ENCODE measurements around the gene DLX4.

The DLX4 gene, protein sequence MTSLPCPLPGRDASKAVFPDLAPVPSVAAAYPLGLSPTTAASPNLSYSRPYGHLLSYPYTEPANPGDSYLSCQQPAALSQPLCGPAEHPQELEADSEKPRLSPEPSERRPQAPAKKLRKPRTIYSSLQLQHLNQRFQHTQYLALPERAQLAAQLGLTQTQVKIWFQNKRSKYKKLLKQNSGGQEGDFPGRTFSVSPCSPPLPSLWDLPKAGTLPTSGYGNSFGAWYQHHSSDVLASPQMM

GRCh38 chr17:49969134-49969759 is at the start of gene DLX4:
TSS of gene DLX4 (plus strand) at chr17:49969190. CDS start at chr17:49969469, 279 bp downstream.
- DNase-seq = no peak

- no peak for DNase-seq
Observed at GRCh38 chr17:49920030-49920769, 48.8 kb upstream of the DLX4 start.

- DNase-seq = no peak
Observed at GRCh38 chr17:49922095-49922494, 46.9 kb upstream of the DLX4 start.

- DNase-seq = no peak
Observed at GRCh38 chr17:49924116-49924515, 44.9 kb upstream of the DLX4 start.

DNA sequence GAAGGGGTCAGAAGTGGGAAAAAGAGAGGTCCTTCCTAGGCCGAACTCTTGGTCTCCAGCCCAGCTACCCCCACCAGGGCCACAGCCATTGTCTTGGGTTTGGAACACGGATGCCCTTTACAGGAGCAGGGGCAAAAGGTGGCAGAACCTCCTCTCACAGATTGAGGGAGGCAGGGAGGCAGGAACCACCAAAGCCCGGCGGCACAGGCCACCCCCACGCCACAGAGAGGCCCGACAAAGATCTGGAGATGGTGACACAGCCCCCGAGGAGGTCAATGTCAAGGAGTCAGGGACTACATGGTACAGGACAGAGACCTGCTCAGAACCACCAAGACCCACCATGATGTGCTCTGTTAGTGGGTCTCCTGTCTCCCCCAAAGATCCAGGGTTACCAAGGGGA is 44.4 kb upstream of the DLX4 start:
- DNase-seq = no peak

DNA sequence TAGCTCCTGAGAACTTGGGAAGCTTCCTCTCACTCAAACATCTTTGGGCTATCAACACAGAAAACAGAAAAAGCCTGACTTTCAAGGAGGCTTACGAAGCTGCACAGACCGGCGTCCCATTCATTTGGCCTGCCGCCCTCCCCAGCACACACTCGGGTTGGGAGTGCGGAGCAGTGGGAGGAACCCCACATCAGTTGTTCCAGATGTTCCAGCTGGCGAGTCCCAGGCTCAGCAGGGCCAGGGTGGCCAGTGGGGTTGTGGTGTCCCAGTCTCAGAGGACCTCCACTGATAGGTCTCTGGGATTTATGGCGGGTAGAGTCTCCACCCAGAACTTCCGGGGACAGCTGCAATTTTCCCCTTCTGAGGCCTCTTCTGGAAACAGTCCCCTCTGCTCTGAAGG is 43.1 kb upstream of the DLX4 start:
- no peak for DNase-seq

DNA sequence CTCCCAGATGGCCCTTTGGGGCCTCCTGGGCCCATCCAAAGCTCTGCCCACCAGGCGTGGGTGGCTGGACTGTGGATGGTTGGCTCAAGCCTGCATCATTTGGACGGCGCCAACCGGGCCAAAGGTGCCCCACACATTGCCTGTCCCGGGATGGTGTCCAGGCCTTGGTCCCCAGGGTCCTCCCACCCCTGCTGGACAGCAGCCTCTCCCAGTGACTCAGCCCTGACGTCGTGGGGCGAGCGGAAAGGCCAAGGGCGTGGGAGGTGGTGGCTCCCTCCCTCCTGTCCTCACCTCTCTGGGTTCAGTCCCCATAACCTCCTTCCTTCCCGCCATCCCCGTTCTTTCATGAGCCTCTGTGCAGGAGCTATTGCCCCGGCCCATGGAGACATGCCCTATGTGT is 42.1 kb upstream of the DLX4 start:
- DNase-seq = no peak

DNA sequence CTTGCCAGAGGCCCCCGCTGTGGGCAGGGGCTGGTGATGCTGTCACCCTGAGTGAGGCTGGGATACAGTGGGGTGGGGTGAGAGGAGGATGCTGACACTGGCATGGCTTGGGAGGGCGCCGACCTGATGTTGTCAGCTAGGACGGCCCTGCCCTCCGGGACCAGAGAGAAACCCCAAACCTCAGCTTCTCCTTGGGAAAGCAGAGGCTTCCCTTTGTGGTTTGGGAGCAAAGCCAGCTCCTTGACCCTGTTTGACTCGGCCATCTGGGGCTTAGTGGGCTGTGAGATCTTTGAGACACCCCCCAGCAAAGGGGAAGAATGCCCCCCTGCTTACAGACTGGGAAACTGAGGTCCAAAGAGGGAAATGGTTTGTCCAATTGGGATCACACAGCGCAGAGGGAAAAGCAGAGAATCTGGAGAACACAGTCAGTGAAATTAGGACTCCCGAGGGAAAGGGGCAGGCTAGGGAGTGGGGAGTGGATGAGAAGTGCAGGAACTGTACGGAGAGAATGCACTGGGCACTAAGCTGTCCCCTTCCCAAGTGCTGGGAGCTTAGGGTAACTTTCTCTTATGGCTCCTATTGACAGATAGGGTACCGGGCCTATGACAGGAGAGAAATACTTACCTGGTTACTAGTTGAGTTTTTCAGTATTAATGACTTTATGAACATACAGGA is 40.7 kb upstream of the DLX4 start:
- no peak for DNase-seq

GRCh38 chr17:49928837-49929475 is 40.0 kb upstream of the DLX4 start:
- DNase-seq = no peak

DNA sequence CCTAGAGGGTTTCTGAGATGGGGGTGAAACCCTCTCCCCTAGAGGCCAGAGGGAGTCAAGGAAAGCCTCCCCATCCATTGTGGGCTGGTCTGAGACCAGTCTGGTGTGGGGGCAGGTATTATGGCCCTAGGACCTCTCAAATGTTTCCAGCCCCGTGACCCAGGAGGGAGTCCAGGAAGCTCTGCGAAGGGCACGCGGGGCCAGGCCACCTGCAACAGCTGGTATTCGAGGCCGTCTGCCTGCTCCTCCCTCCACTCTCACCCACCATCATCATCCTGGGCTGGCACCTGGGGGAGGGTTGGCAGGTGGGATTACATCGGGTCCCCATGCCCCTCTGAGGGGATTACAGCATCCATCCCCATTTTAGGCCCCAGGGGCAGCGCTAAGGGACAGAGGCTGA is 38.1 kb upstream of the DLX4 start:
- DNase-seq = no peak

- DNase-seq = no peak
Observed at GRCh38 chr17:49931416-49932137, 37.4 kb upstream of the DLX4 start.

- no peak for DNase-seq
Observed at GRCh38 chr17:49932138-49932723, 36.8 kb upstream of the DLX4 start.

DNA sequence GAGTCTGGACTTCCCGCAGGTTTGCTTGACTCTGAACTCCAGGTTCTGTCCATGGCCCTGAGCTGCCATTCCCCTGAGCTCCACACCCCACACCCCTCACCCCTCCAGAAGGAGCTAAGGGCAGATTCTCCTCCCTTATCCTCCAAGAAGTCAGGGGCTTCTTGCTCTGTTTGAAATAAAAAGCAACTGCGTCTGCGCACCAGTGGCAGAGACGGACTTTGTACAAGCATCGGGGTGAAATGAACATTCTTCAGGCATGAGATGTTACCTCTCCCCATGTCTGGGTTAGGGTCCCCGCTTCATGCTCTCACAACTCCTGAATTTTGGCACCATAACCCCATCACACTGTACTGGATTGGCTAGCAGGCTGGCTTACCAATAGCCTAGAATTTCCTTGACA is 36.1 kb upstream of the DLX4 start:
- DNase-seq = no peak

GRCh38 chr17:49935526-49936210 is 33.3 kb upstream of the DLX4 start:
- no peak for DNase-seq

- DNase-seq = no peak
Observed at GRCh38 chr17:49936386-49936785, 32.6 kb upstream of the DLX4 start.

GRCh38 chr17:49939318-49939717 is 29.7 kb upstream of the DLX4 start:
- DNase-seq = no peak

DNA sequence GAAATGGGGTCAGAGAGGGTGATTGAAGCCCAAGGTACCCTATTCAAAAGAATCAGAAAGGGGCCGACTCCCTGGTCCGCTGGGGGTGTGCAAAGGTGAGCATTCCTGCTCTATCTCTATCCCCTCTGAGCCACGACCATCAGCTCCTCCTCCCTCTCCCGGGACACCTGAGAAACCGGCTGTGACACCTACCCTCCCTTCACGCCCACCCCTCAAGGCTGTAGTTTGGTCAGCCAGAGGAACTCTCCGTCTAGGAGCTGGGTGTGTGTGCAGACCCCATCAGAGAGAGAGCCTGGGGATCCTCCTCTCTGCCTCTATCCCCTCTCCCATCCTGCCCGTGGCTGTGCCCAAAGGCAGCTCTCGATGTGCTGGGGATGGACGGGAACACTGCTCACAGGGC is 27.6 kb upstream of the DLX4 start:
- DNase-seq = no peak

DNA sequence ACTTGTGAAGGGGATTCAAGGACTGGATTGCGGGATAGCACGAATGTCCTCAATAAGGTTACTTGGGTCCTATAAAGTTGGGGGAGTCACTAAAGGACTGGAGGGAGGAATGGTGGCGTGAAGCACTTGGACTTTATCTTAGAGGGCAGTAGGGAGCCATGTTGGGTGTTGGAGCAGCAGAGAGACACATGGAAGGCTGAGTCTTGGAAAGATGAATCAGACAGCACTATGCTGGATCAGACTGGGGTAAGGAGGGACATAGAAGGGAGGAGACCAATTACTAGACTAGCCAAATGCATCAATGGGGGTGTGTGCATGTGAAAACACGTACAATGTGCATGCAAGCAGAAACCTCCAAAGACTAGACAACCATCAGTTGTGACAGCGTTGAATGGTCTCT is 26.0 kb upstream of the DLX4 start:
- no peak for DNase-seq

DNA sequence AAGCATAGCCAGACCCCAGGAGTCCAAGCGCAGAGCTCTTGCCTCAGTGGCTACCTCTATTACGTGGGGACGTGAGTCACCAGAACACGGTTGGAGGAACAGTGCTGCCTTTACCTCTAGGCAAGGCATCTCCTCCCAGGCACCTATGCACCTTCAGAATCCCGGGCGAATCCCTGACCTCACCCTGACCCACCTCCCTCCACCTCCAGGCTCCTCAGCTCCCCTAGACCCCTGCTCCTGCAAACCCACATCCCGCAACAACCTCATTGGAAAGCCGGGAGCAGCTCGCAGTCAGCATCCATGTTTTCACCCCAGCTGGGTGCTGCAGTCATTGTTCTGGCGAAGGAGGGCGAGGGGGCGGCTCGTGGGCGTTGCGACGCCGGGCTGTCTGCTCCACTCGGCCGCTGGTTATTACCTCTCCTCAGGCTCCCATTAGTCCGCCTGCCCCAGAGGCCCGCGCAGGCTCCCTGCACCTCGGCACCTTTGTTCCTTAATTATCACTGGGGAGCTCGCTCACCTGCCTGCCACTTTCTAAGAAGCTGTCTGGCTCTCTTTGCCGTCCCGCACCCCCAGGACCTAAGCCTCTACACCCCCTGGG is 24.6 kb upstream of the DLX4 start:
- DNase-seq = no peak

DNA sequence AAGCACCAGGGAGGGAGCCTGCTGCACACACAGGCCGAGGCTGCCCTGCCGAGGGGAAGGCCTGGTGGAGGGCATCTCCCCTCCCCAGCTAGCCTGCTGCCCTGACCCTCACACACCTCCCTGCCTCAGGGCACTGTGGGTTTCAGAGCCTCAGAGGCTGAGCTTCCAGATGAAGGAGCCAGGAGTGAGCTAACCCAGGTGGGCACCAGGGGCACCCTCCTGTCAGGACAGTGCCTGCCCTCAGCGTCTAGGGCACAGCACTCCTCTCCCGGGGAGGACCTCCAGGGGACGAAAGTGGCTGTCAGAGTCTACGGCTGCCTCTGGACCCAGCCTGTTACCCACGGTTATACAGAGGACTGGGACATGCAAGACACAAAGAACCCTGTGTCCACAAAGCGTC is 22.8 kb upstream of the DLX4 start:
- no peak for DNase-seq

GRCh38 chr17:49946964-49947584 is 21.9 kb upstream of the DLX4 start:
- DNase-seq = no peak

Data from midbrain (tissue), 1 donor.